H1 (cell line): Measurements from ENCODE around the gene C17orf100. TPM values are rescaled to one million over a fixed set of nuclear protein-coding genes. Genes with fewer than 3 reads are reported as not detected.

Experiments used
- CREB1 ChIP-seq: IDR thresholded peaks from 2 replicates; pipeline ENCODE4 v1.6.1; 2012; ENCODE audit warnings: inconsistent platforms
- SIRT6 ChIP-seq: IDR thresholded peaks from one replicate; pipeline ENCODE4 v1.7.1; 2012; ENCODE audit warnings: low read length, inconsistent platforms
- SIX5 ChIP-seq: IDR thresholded peaks from 2 replicates; pipeline ENCODE4 v1.6.1; 2011; ENCODE audit warnings: mild to moderate bottlenecking, low read depth, low read length
- polyA plus RNA-seq, 7 experiments: library from polyadenylated mRNA; depleted of rRNA in 3 of 7; stranded (reverse) in 5 of 7; unstranded in 2 of 7; fragments of >200 nt in 5 of 7; fragments of 200-250 nt in 2 of 7; gene quantifications; 1 replicate in 5 of 7; 2 replicates in 1 of 7; 4 replicates in 1 of 7; pipeline versions ENCODE4 v1.2.1 to v1.2.3, GENCODE V29; 2011 to 2013; ENCODE audit warnings: missing spikeins in 2 of 7, mixed read lengths in 2 of 7
- total RNA-seq: library from RNA; stranded (reverse); fragmentation: NEBNext Ultra II Directional; extraction: Animal tissue kit (Norgen Biotek cat#: 25700); gene quantifications from 2 replicates; pipeline ENCODE4 v1.2.1, GENCODE V29; 2021
- TF ChIP-seq, protein P1 (sequence below): fragments of 300-600 bp; sonication (generic); IDR thresholded peaks from 2 replicates; pipeline ENCODE4 v1.7.1; 2012; ENCODE audit warnings: low read length, moderate library complexity, mild to moderate bottlenecking, inconsistent platforms; ENCODE audit not compliant: insufficient replicate concordance

The C17orf100 gene
- total and polyA plus RNA-seq, 2 of the 8 experiments (the other 6 are each of a cell fraction or from before 2014, with no cell fraction given) = 2.1 to 2.8 TPM

- TF ChIP-seq, protein P1, sequence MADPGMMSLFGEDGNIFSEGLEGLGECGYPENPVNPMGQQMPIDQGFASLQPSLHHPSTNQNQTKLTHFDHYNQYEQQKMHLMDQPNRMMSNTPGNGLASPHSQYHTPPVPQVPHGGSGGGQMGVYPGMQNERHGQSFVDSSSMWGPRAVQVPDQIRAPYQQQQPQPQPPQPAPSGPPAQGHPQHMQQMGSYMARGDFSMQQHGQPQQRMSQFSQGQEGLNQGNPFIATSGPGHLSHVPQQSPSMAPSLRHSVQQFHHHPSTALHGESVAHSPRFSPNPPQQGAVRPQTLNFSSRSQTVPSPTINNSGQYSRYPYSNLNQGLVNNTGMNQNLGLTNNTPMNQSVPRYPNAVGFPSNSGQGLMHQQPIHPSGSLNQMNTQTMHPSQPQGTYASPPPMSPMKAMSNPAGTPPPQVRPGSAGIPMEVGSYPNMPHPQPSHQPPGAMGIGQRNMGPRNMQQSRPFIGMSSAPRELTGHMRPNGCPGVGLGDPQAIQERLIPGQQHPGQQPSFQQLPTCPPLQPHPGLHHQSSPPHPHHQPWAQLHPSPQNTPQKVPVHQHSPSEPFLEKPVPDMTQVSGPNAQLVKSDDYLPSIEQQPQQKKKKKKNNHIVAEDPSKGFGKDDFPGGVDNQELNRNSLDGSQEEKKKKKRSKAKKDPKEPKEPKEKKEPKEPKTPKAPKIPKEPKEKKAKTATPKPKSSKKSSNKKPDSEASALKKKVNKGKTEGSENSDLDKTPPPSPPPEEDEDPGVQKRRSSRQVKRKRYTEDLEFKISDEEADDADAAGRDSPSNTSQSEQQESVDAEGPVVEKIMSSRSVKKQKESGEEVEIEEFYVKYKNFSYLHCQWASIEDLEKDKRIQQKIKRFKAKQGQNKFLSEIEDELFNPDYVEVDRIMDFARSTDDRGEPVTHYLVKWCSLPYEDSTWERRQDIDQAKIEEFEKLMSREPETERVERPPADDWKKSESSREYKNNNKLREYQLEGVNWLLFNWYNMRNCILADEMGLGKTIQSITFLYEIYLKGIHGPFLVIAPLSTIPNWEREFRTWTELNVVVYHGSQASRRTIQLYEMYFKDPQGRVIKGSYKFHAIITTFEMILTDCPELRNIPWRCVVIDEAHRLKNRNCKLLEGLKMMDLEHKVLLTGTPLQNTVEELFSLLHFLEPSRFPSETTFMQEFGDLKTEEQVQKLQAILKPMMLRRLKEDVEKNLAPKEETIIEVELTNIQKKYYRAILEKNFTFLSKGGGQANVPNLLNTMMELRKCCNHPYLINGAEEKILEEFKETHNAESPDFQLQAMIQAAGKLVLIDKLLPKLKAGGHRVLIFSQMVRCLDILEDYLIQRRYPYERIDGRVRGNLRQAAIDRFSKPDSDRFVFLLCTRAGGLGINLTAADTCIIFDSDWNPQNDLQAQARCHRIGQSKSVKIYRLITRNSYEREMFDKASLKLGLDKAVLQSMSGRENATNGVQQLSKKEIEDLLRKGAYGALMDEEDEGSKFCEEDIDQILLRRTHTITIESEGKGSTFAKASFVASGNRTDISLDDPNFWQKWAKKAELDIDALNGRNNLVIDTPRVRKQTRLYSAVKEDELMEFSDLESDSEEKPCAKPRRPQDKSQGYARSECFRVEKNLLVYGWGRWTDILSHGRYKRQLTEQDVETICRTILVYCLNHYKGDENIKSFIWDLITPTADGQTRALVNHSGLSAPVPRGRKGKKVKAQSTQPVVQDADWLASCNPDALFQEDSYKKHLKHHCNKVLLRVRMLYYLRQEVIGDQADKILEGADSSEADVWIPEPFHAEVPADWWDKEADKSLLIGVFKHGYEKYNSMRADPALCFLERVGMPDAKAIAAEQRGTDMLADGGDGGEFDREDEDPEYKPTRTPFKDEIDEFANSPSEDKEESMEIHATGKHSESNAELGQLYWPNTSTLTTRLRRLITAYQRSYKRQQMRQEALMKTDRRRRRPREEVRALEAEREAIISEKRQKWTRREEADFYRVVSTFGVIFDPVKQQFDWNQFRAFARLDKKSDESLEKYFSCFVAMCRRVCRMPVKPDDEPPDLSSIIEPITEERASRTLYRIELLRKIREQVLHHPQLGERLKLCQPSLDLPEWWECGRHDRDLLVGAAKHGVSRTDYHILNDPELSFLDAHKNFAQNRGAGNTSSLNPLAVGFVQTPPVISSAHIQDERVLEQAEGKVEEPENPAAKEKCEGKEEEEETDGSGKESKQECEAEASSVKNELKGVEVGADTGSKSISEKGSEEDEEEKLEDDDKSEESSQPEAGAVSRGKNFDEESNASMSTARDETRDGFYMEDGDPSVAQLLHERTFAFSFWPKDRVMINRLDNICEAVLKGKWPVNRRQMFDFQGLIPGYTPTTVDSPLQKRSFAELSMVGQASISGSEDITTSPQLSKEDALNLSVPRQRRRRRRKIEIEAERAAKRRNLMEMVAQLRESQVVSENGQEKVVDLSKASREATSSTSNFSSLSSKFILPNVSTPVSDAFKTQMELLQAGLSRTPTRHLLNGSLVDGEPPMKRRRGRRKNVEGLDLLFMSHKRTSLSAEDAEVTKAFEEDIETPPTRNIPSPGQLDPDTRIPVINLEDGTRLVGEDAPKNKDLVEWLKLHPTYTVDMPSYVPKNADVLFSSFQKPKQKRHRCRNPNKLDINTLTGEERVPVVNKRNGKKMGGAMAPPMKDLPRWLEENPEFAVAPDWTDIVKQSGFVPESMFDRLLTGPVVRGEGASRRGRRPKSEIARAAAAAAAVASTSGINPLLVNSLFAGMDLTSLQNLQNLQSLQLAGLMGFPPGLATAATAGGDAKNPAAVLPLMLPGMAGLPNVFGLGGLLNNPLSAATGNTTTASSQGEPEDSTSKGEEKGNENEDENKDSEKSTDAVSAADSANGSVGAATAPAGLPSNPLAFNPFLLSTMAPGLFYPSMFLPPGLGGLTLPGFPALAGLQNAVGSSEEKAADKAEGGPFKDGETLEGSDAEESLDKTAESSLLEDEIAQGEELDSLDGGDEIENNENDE = no peak
- TF ChIP-seq CREB1 (no peak), SIRT6 (no peak), SIX5 (no peak)
Measured at GRCh38 chr17:6632530-6632929, 19.0 kb upstream of the C17orf100 start (continued).
